Lower leg skin (tissue), 3 donors: ENCODE measurements around the gene FLAD1.

ENCODE experiments used
- POLR2A ChIP-seq, 2 donors: fragments of 450-650 bp; IDR thresholded peaks; one replicate each; pipeline ENCODE4 v1.6.1; 2016 to 2017; ENCODE audit warnings: antibody characterized with exemption in 2 of 2, mild to moderate bottlenecking in 1 of 2, moderate library complexity in 1 of 2
- TF ChIP-seq, protein P1 (sequence below), 3 donors: fragments of 450-650 bp; IDR thresholded peaks; one replicate each; pipeline ENCODE4 v1.5.1; 2016; ENCODE audit warnings: antibody characterized with exemption in 3 of 3, mild to moderate bottlenecking in 3 of 3, moderate library complexity in 2 of 3

DNA sequence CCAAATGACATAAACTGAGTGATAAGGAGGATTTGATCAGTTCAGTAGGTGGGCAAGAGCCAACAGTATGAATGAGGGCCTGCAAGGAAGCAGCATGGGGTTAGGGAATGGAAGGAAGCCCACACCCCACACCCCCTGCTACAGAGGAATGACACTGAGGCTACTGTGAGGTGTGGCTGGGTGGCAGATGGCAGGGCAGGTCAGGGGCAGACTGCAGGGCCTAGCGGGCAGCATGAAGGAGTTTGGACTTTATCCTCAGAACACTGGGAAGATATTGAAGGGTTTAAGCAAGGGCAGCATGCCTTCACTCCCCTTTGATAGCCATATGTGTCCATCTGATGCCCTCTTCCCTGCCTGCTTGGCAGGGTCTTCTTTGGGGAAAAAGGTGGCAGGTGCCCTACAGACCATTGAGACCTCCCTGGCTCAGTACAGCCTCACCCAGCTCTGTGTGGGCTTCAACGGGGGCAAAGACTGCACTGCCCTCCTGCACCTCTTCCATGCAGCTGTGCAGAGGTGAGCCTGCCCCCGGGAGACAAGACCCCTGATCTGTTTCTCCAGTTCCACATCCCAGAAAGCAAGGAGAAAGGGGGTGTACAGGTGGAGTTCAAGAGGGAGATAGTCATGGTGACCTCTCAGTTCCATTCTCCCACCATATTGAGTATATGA, 6.2 kb downstream of the FLAD1 start:
- TF ChIP-seq POLR2A (IDR thresholded peaks at IDR 0.05), result no peak
- TF ChIP-seq, protein P1, sequence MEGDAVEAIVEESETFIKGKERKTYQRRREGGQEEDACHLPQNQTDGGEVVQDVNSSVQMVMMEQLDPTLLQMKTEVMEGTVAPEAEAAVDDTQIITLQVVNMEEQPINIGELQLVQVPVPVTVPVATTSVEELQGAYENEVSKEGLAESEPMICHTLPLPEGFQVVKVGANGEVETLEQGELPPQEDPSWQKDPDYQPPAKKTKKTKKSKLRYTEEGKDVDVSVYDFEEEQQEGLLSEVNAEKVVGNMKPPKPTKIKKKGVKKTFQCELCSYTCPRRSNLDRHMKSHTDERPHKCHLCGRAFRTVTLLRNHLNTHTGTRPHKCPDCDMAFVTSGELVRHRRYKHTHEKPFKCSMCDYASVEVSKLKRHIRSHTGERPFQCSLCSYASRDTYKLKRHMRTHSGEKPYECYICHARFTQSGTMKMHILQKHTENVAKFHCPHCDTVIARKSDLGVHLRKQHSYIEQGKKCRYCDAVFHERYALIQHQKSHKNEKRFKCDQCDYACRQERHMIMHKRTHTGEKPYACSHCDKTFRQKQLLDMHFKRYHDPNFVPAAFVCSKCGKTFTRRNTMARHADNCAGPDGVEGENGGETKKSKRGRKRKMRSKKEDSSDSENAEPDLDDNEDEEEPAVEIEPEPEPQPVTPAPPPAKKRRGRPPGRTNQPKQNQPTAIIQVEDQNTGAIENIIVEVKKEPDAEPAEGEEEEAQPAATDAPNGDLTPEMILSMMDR (IDR thresholded peaks at IDR 0.05), result no peak
